Vagina (tissue), 2 donors: ENCODE data around the gene SLC22A23. TPM values are rescaled to one million over a fixed set of nuclear protein-coding genes. Genes with fewer than 3 reads are reported as not detected.
A peak's percentile ranks its signal among the peaks of the same experiment; 100 is the strongest.

Source experiments
- DNase-seq, 2 donors: peaks; one replicate each; pipeline ENCODE4 v3.0.0-alpha.2; 2017; ENCODE audit errors: extremely low spot score in 2 of 2
- H3K27ac ChIP-seq: fragments of 200-600 bp; sonication (generic); one replicate; pipeline ENCODE4 v1.5.1; 2019
- H3K27me3 ChIP-seq: fragments of 200-600 bp; sonication (generic); one replicate; pipeline ENCODE4 v1.5.1; 2019
- H3K36me3 ChIP-seq, 2 donors: fragments of 200-600 bp; sonication (generic); one replicate each; pipeline ENCODE4 v1.5.1; 2017 to 2019
- H3K4me1 ChIP-seq: fragments of 200-600 bp; sonication (generic); one replicate; pipeline ENCODE4 v1.5.1; 2019
- H3K4me3 ChIP-seq, 2 donors: fragments of 200-600 bp; sonication (generic); 1 replicate in 1 of 2; 2 replicates in 1 of 2; pipeline ENCODE4 v1.5.1; 2016 to 2019
- H3K9me3 ChIP-seq: fragments of 200-600 bp; sonication (generic); one replicate; pipeline ENCODE4 v1.5.1; 2019
- POLR2A ChIP-seq, 2 donors: fragments of 450-650 bp; IDR thresholded peaks; one replicate each; pipeline ENCODE4 v1.6.1; 2017; ENCODE audit warnings: antibody characterized with exemption in 2 of 2, mild to moderate bottlenecking in 2 of 2, moderate library complexity in 2 of 2
- POLR2AphosphoS5 ChIP-seq, 2 donors: sonication (generic); formaldehyde crosslinking; IDR thresholded peaks; one replicate each; pipeline ENCODE4 v1.9.0; 2017; ENCODE audit warnings: antibody characterized with exemption in 2 of 2, mild to moderate bottlenecking in 2 of 2, low read depth in 1 of 2; ENCODE audit not compliant: insufficient read depth in 1 of 2
- intact Hi-C: fragments of 100-400 bp; cut with DNase I; formaldehyde crosslinking; loops from one replicate; pipeline ENCODE4 v1.15.1; 2023
- total RNA-seq: library from RNA; depleted of rRNA; stranded (reverse); fragments of >200 nt; gene quantifications from one replicate; pipeline ENCODE4 v1.2.3, GENCODE V29; 2016
- TF ChIP-seq, protein P1 (sequence below), 3 experiments: fragments of 450-650 bp in 2 of 3; fragments of 200-600 bp in 1 of 3; sonication (generic) in 1 of 3; IDR thresholded peaks; one replicate each; pipeline ENCODE4 v1.5.1; 2017 to 2019; ENCODE audit warnings: antibody characterized with exemption in 3 of 3, mild to moderate bottlenecking in 2 of 3, moderate library complexity in 2 of 3

Gene SLC22A23
- total RNA-seq, 1 donor from 2014 or later, result 40.5 TPM

DNA sequence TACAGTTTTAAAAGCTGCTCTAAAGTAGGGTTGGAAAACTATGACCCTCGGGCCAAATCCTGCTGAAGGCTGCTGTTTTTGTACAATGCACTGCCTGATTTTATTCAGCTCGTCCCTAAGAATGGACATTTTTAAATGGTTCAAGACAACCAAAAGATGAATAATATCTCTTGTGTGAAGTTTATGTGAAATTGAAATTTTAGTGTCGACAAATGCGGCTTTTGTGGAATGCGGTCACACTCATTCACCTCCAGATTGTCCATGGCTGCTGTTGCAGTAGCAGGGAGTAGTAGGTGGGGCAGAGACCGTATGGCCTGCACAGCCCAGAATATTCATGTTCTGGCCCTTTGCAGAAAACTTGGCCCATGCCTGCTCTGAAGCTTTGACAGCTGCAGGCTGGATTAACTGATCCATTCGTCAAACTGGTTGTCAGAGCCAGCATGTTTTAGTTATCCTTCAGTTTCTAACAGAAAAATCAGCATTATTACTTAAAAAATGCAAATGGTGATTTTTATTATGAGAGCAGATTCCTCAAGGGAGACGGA, 106.5 kb downstream of the SLC22A23 start:
- H3K36me3 ChIP-seq, result no peaks in the 10 kb centered on the region
- H3K4me3 ChIP-seq, result no peak overlapping the region
- intact Hi-C loops, result no loop called here
- H3K4me1 ChIP-seq, result peaks cover 22% of the 10 kb centered on the region
- no peak for DNase-seq
- no peaks in the 10 kb centered on the region for H3K27me3 ChIP-seq
- H3K27ac ChIP-seq, result peak overlapping the region; percentile 7
- TF ChIP-seq POLR2A (IDR thresholded peaks at IDR 0.05) (no peak), POLR2AphosphoS5 (IDR thresholded peaks at IDR 0.05; ENCODE audit: insufficient read depth in 1 of 2, low read depth in 1 of 2) (no peak)
- TF ChIP-seq, protein P1, sequence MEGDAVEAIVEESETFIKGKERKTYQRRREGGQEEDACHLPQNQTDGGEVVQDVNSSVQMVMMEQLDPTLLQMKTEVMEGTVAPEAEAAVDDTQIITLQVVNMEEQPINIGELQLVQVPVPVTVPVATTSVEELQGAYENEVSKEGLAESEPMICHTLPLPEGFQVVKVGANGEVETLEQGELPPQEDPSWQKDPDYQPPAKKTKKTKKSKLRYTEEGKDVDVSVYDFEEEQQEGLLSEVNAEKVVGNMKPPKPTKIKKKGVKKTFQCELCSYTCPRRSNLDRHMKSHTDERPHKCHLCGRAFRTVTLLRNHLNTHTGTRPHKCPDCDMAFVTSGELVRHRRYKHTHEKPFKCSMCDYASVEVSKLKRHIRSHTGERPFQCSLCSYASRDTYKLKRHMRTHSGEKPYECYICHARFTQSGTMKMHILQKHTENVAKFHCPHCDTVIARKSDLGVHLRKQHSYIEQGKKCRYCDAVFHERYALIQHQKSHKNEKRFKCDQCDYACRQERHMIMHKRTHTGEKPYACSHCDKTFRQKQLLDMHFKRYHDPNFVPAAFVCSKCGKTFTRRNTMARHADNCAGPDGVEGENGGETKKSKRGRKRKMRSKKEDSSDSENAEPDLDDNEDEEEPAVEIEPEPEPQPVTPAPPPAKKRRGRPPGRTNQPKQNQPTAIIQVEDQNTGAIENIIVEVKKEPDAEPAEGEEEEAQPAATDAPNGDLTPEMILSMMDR (IDR thresholded peaks at IDR 0.05), result no peak
- no peaks in the 10 kb centered on the region for H3K9me3 ChIP-seq

DNA sequence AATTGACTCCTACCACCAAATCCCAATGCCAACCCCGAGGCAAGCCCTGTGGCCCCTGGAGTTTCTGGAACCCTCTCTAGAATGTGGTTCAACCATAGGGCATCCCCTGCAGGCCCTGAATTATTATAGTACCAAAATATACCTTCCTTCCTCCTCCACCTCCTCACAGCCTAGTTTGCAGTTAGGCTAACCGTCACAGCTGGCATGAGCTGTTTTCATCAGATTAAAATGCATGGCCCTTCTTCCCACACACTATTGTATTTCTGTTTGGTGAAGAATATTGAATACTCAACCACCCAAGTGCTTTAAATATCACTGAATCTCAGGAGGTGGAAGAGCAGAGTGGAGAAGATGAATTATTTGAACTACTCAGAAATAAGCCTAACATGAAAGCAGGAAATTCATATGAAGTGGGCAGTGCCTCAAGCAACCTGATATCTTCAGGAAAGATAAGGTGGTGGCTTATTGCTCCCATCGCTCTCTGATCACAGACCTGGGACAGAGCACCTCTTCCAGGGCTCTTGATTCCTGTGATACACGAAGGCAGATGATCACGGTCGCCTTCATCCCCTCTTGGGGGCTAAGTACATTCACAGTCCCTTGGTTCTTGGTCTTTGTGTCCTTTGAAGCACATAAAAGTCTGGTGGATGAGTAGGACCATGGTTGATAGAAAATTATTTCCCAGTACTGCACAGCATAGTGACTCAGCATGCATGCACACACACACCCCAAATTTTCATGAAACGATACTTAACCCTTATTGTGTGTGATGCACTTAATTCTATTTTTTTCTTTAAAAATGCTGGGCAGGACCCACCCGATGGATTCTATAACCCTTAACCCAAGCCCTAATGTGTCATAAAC, 107.2 kb downstream of the SLC22A23 start:
- H3K36me3 ChIP-seq, result no peaks in the 10 kb centered on the region
- H3K27me3 ChIP-seq, result no peaks in the 10 kb centered on the region
- intact Hi-C loops, result no loop called here
- H3K27ac ChIP-seq, result no peak overlapping the region
- H3K4me1 ChIP-seq, result peaks cover 15% of the 10 kb centered on the region
- TF ChIP-seq POLR2AphosphoS5 (IDR thresholded peaks at IDR 0.05; ENCODE audit: insufficient read depth in 1 of 2, low read depth in 1 of 2) (no peak), POLR2A (IDR thresholded peaks at IDR 0.05) (no peak)
- TF ChIP-seq, protein P1 (IDR thresholded peaks at IDR 0.05), result no peak
- no peak overlapping the region for H3K4me3 ChIP-seq
- H3K9me3 ChIP-seq, result no peaks in the 10 kb centered on the region
- no peak for DNase-seq

DNA sequence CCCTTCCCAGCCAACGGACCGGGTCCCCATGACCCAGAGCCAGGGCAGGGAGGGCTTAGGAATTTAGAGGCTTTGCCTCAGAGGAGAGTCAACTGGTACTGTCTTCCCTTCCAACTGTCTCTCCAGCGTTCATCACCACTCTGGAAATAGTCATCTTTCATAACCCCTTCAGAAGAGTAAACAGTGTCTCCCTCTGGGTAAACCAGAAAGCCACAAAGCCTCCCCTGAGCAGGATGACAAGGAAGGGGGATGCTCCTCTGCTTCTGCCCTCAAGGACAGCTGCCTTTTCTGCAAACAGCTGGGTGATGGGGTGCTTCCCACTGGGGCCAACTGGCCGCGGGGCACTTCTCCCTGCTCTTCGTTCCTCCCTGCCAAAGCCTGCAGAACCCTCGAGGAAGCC, 108.0 kb downstream of the SLC22A23 start:
- no peak overlapping the region for H3K27ac ChIP-seq
- DNase-seq, result no peak
- TF ChIP-seq POLR2AphosphoS5 (IDR thresholded peaks at IDR 0.05; ENCODE audit: insufficient read depth in 1 of 2, low read depth in 1 of 2), result no peak
- TF ChIP-seq, protein P1 (IDR thresholded peaks at IDR 0.05), result no peak
- no peak for TF ChIP-seq POLR2A (IDR thresholded peaks at IDR 0.05)
- intact Hi-C loops, result no loop called here
- no peak overlapping the region for H3K4me3 ChIP-seq
- H3K27me3 ChIP-seq, result no peaks in the 10 kb centered on the region
- H3K4me1 ChIP-seq, result peaks cover 13% of the 10 kb centered on the region
- H3K36me3 ChIP-seq, result no peaks in the 10 kb centered on the region
- no peaks in the 10 kb centered on the region for H3K9me3 ChIP-seq

DNA sequence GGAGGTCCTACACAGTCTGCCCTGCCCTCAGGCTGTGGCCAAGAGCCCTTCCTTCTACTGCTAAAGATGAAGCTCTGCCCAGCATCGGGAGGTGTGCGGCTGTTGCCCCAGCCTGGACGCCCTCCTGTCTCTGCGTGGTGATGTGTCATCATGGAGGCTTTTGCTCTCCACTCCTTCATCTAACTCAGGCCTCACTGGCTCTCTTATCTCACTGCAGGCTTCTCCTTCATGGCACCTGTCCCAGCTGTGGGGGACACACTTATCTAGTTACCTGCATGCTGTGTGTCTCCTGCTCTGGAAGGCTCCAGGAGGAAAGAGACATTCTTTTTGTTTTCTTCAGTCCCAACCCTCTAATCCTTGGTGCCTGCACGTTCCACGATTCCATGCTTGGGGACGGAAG, 109.0 kb downstream of the SLC22A23 start:
- H3K4me3 ChIP-seq, result no peak overlapping the region
- TF ChIP-seq, protein P1 (IDR thresholded peaks at IDR 0.05), result no peak
- no peak for TF ChIP-seq POLR2A (IDR thresholded peaks at IDR 0.05)
- no peak for TF ChIP-seq POLR2AphosphoS5 (IDR thresholded peaks at IDR 0.05; ENCODE audit: insufficient read depth in 1 of 2, low read depth in 1 of 2)
- H3K36me3 ChIP-seq, result no peaks in the 10 kb centered on the region
- H3K27ac ChIP-seq, result no peak overlapping the region
- no peaks in the 10 kb centered on the region for H3K9me3 ChIP-seq
- no peaks in the 10 kb centered on the region for H3K27me3 ChIP-seq
- DNase-seq, result no peak
- peaks cover 13% of the 10 kb centered on the region for H3K4me1 ChIP-seq
- intact Hi-C loops, result no loop called here

DNA sequence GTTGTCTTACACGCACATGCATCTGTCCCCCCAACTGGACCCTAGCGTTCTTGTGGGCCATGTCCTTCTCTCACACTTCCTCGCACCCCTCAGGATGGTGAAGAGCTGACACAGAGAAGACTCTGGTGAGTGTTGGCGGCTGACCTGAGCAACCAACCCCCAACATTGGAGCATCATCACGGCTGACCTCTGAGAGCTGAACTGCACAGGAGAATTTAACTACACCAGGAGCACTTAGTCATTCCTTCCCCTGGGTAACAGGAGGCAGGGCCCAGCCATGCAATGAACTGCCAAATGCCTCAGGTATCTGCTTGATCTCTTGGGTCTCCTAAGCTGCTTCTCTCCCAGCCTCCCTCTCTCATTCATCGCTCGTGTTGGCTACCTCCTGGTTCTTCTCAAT, 109.6 kb downstream of the SLC22A23 start:
- Histone ChIP-seq H3K36me3 (no peaks in the 10 kb centered on the region), H3K27me3 (no peaks in the 10 kb centered on the region), H3K4me1 (peaks cover 13% of the 10 kb centered on the region), H3K9me3 (no peaks in the 10 kb centered on the region), H3K4me3 (no peak overlapping the region), H3K27ac (no peak overlapping the region)
- DNase-seq, result no peak
- intact Hi-C loops, result no loop called here
- no peak for TF ChIP-seq POLR2AphosphoS5 (IDR thresholded peaks at IDR 0.05; ENCODE audit: insufficient read depth in 1 of 2, low read depth in 1 of 2)
- TF ChIP-seq, protein P1 (IDR thresholded peaks at IDR 0.05), result no peak
- TF ChIP-seq POLR2A (IDR thresholded peaks at IDR 0.05), result no peak
